HCT116 (cell line): Measurements from ENCODE around the gene A4GALT.

ENCODE experiments used
- CEBPB ChIP-seq: IDR thresholded peaks from 2 replicates; pipeline ENCODE4 v1.6.1; 2012; ENCODE audit warnings: low read depth
- CTCF ChIP-seq, 3 experiments: fragments of 200-600 bp in 1 of 3; sonication (generic) in 1 of 3; IDR thresholded peaks in 2 of 3; conservative IDR thresholded peaks in 1 of 3; 2 replicates each; pipeline ENCODE4 v1.5.1; 2012 to 2017; ENCODE audit warnings: low read depth in 2 of 3, low read length in 2 of 3, antibody characterized with exemption in 1 of 3, borderline replicate concordance in 1 of 3, control low read depth in 1 of 3, mild to moderate bottlenecking in 1 of 3, mixed read lengths in 1 of 3, mixed run types in 1 of 3, moderate library complexity in 1 of 3; ENCODE audit not compliant: insufficient read depth in 1 of 3
- ELF1 ChIP-seq: IDR thresholded peaks from 2 replicates; pipeline ENCODE4 v1.6.1; 2012; ENCODE audit warnings: low read depth, borderline replicate concordance
- EZH2phosphoT487 ChIP-seq: fragments of 200-600 bp; IDR thresholded peaks from 2 replicates; pipeline ENCODE4 v1.6.1; 2018; ENCODE audit warnings: antibody characterized with exemption, borderline replicate concordance
- FOSL1 ChIP-seq: IDR thresholded peaks from 2 replicates; pipeline ENCODE4 v1.6.1; 2012; ENCODE audit warnings: low read depth
- POLR2A ChIP-seq: IDR thresholded peaks from 2 replicates; pipeline ENCODE4 v1.7.0; 2011; ENCODE audit warnings: borderline replicate concordance; ENCODE audit not compliant: insufficient read depth, insufficient read length; ENCODE audit errors: extremely low read depth
- POLR2AphosphoS5 ChIP-seq: IDR thresholded peaks from 2 replicates; pipeline ENCODE4 v1.6.1; 2011; ENCODE audit warnings: mild to moderate bottlenecking, low read depth, low read length, moderate library complexity
- REST ChIP-seq: IDR thresholded peaks from 2 replicates; pipeline ENCODE4 v1.6.1; 2012; ENCODE audit warnings: low read depth
- SIN3A ChIP-seq: IDR thresholded peaks from 2 replicates; pipeline ENCODE4 v1.6.1; 2012; ENCODE audit warnings: low read depth
- SP1 ChIP-seq: IDR thresholded peaks from 2 replicates; pipeline ENCODE4 v1.6.1; 2012; ENCODE audit warnings: low read depth
- SRF ChIP-seq: IDR thresholded peaks from 2 replicates; pipeline ENCODE4 v1.6.1; 2012; ENCODE audit warnings: low read depth
- ZNF274 ChIP-seq: fragments of 200-500 bp; sonication (Bioruptor generic); IDR thresholded peaks from 2 replicates; pipeline ENCODE4 v1.6.1; 2014; ENCODE audit warnings: mild to moderate bottlenecking, low read depth, low read length, inconsistent platforms

GRCh38 chr22:42693763-42694683 lies 26.6 kb downstream of the A4GALT start:
- no peak for TF ChIP-seq EZH2phosphoT487
- TF ChIP-seq FOSL1, result no peak
- TF ChIP-seq CTCF (IDR thresholded peaks at IDR 0.05 in 2 of 3, conservative IDR thresholded peaks at IDR 0.05 in 1 of 3; ENCODE audit: borderline replicate concordance in 1 of 3, insufficient read depth in 1 of 3, low read depth in 2 of 3, low read length in 2 of 3), result no peak
- TF ChIP-seq ELF1, result no peak
- TF ChIP-seq ZNF274, result no peak
- no peak for TF ChIP-seq SIN3A
- TF ChIP-seq POLR2AphosphoS5, result no peak
- no peak for TF ChIP-seq POLR2A
- TF ChIP-seq CEBPB, result no peak
- TF ChIP-seq SP1, result no peak
- no peak for TF ChIP-seq SRF
- TF ChIP-seq REST, result no peak
